Brain pericyte (primary cell): ENCODE results near the gene H2AZ2.
"Not testable (repeated sequence)": the region's sequence is repeated elsewhere in the genome, so short reads cannot be mapped to it uniquely, and the experiment has no call there.

Source experiments
- DNase-seq: peaks from one replicate; pipeline ENCODE4 v3.0.0-alpha.2; 2012; ENCODE audit warnings: low read depth, low spot score

H2AZ2 gene

DNA sequence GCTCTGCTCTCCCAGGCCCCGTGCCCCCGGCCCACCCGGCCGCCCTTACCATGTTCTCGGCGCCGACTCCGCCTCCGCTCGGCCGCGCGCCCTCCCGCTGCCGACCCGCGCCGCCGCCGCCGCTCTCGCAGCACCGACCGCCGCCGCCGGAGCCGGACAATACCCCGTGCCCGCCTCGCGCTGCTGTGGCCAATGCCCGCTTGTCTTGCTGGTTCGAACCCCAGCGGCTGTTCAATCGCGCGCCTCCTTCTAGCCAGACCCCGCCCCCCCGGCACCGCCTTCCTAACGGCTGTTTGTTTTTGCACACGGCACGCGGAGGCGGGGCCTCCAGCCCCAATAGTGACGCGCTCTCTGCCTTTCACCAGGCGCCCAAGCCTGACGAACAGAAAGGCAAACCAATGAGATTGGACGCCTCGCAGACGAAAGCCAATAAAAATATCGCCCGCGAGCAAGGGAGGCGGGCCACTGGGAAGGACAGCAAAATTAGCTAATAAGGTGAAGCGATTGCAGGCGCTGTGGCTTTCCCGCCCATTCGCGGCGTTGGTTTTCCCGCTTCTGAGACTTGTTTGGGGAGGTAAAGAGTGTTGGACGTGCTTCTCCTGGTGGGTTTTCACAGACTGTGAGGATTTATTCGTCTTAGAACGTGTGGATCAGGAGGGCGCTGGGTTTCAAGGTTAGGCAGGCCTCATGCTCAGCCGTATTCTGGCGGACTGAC is at the start of gene H2AZ2:
Gene H2AZ2, minus strand, starts transcription at position 168 of the 715 bp plus-strand sequence. Its CDS starts 116 bp downstream, at position 52.
- peak; percentile 100 for DNase-seq

DNA sequence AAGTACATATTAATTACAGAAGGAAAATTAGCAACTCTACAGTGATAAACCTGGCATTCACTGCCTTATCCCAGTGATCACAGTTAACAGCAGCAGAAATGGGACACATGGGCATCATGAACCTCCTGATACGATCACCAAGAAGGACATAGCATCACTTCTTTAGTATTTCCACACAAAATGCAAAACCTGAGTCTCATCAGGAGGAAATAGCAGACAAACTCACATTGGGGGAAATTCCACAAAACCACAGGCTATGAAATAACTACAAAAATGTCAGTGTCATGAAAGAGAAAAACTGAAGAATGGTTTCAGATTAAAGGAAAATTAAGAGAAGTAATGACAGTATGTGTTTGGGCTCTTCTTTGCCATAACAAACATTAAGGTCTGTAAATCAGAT is 49.4 kb upstream of the H2AZ2 start:
- DNase-seq: no peak

DNA sequence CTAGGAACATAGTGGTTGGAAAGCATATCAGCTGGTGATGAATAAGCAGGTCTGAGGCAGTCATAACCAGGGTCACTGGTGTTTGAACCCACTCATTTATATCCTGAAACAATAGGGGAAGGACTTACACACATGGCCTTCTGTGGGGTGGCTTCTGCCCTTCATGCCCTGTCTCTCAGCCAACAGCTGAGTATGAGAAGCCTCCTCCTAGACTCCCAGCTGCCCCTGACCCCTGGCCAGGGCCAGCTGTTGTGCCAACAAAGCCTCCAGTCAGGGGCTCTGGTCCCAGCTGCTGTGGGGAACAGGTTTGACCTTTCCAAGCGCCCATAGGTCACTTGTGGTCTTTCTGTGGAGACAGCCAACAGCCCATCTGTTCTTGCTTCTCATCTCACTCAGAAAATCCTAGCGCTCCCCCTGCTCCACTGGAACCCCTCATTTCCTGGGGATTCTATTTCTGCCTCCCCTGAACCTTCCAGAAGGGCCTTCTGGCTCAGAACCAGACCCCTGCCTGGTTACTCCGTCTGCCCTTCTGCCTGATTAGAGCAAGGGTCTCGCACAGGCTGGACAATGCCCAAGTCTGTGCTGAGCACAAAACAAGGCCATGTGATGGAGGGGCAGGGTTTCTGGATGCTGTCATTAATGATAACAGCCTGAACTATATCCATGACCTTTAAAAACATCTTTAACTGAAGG is 47.1 kb upstream of the H2AZ2 start:
- no peak for DNase-seq

DNA sequence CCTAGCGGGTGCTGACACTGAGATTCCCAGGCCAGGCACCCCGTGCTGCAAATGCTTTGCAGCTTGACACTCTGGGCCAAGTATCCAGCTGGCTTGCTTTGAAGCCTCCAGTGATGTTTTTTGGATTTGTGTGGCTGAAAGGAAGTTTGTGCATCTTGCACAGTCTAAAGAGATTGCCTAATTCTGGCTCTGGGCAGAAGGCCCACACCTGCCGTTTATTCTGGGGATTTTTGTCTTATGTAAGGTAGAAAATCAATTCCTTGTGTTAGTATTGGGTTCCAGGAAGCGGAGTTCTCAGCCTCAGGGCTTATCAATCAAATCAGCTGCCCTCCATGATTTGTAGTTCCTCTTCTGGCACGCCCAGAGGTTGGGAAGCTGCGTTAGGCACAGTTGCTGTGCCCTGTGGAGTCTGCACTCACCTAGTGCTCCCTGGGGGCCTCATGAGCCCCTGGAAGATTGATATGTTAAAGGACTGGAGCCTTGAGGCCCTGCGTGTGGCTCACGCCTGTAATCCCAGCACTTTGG is 45.9 kb upstream of the H2AZ2 start:
- DNase-seq: no peak

DNA sequence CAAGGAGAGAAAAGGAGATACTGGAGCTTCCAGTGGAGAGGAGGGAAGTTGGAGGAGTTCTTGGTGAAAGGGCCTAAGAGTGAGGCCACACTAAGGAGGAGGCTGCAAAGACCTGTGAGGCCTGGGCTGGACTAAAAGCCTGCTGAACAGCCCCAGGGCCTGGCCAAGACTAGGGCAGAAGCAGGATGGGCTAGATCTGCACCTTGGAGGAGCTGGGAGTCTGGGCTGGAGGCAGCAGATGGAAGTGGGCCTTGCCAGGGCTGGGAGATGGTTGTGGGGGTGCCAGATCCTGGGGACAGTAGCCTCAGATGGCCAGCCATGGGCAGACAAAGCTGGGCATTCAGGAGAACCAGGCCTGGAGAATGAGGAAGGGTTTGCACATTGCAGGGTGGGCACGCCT is 43.9 kb upstream of the H2AZ2 start:
- DNase-seq: no peak

DNA sequence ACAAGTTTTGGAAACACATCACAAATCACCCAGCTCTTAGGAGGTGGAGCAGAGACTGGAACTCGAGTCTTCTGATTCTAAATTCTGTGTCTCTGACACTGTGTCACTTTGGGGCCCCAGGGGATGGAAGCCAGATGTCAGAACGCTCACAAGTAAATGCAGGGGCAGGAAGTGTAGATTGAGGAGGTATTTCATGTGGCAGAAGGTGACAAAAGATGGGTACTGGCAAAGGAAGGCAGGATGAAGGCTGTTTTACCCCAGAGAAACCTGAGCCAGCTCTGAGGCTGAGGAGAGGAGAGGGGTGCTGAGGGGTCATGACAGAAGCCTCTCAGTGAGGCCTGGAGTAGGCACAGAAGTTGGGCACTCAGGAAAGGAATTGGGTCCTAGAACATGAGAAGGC is 43.5 kb upstream of the H2AZ2 start:
- DNase-seq: no peak

DNA sequence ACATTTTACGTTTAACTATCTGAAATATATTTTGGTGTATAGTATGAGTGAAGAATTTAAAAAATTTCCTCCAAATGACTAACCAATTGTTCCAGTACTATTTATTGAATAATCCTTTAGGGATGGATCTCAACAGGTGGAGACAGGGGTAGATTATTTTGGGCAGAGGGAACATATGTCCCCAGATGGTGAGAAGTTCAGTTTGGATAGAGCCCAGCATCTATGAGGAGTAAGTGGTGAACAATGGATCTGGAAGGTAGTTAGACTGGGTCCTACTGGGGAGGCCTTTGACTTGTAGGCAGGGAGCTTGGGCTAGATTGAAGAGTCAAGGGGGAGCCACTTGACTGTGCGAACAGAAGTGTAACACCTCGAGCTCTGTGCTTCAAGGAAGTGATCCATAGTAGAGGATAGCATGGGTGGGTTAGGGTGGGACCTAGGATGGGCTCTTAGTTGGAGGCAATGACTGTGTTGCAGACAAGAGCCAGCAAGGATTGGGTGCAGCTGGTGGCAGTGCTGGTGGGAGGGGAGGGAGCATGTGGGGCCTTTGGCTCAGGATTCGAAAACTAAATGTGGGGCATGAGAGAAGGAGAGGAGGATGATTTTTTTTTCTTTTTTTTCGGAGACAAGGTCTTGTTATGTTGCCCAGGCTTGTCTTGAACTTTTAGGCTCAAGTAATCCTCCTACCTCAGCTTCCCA is 41.3 kb upstream of the H2AZ2 start:
- no peak for DNase-seq

DNA sequence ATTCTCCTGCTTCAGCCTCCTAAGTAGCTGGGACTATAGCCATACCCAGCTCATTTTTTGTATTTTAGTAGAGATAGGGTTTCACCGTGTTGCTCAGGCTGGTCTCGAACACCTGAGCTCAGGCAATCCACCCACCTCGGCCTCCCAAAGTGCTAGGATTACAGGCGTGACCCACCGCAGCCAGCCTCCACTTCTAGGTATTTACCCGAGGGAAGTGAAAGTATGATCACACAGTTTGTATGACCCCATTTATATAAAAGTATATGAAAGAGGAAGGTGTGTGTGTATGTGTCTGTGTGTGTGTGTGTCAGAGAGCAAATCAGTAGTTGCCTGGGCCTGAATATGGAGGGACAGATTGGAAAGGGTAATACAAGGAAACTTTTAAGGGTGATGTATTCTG is 39.4 kb upstream of the H2AZ2 start:
- DNase-seq: no peak

DNA sequence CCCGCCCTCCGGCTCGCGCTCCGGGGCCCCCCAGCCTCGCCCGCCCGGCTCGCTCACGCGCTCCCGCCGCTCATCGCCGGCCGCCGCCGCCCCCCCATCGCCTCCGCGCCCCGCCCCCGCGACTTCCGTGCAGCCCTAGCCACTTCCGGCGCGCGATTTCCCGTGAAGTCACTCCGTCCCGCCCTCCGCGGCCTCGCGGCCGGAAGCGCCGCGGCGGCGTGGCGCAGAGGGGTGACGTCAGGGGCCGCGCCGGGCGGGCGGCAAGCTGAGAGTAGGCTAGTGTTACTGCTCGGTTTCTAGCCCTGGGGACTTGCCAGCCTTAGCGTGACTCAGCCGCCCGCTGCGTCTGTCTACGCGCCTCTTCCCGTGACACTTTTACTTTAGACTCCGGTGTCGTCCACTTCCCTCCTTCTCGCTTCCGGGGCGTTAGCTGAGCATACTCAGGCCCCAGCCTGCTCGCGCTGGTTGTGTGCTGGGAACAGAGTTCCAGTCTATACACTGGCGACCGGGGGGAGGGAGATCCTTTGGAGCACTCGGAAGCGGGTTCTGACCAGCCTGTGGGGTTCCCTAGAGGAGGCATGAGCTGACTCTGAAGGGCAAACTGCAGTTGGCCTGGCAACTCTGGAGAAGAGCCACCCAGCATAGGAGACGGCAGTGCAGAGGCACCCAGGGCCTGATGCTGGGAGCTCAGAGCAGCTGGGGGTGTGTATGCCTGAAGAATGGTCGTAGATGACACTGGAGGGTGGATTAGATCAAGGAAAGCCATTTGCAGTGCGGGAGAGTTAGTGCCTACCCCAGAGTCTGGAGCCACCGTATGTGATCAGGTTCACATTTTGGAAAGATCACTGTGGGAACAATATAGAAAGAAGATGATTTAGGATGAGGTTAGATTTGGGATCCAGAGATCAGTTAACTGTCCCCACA is 37.8 kb upstream of the H2AZ2 start, which contains the start of gene PURB:
Gene PURB, minus strand, starts transcription at position 137 of the 924 bp plus-strand sequence. CDS start 182 bp downstream, outside the sequence.
- DNase-seq: peak; percentile 73

DNA sequence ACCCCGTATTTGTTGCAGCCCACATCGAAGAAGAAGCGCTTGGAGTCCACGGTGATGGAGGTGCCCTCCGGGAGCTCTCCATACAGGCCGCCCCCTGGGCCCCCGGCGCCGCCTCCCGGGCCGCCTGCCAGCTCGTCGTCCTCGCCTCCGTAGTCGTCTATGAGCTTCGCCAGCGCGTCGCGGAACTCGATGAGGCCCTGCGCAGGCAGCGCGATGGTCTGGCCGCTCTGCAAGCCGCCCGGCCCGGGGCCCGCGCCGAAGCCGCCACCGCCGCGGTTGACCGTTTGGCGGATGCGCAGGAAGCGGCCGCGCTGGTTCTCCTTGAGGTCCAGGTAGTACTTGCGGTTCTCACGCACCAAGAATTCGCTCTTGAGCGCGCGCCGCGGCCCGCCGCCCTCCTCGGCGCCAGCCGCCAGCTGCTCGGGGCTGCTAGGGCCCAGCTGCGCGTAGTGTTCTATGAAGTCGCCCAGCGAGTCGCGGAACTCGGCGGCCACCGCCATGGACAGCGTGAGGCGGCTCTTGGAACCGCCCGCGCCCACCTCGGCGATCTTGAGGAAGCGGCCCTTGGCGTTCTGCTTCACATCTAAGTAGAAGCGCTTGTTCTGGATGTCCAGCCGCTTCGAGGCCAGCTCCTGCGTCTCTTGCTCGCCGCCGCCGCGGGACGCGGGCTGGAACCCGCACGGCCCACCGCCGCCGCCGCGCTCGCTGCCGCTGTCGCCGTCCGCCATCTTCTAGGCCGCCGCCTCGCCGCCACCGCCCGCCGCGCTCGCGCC is 36.9 kb upstream of the H2AZ2 start:
- DNase-seq: peak; percentile 5

DNA sequence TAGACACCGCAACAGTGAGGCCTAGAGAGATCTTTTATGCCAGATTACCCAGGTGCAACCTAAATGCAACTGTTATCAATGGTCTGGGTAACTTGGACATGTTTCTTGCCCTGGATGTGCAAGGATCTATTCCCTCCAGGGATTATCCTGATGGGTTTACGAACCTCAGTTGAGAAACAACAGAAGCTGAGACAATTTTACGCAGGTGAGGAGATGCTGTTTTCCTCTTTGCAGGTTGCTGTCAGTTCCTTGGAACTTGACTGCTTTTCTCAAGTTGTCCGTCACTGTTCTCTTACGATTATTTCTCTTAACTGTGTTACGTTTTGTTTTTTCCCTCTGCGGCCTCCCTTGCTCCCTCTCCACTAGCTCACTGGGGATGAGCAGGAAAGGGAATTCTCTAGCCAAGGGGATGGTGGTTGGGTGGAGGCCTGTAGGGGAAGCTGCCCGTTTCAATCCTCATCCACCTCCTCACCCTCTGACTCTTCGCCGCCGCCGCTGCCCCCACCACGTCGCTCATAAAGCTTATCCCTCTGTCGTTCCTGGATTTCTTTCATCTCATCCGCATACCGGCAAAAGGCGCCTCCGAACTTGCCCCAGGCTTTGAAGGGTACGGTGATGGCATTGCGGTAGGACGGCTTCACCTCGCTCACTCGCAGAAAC is 36.2 kb upstream of the H2AZ2 start:
- no peak for DNase-seq

DNA sequence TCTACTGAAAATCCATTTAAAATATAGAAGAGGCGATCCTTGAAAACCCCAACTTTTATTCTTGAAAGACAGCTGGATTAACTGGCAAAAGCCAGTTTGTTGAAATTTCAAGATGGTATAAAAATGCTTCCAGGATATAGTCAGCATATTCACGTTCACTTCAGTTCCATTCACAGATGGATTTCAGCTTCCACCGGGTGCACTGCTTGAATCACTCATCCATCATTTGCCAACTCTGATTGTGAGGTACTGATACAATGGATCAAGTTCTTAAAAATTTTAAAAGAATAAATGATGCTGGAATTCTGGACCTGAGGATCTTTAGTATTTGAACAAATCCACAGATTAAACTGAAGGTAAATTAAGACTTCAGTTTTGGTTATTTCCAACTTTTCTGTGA is 35.0 kb upstream of the H2AZ2 start:
- no peak for DNase-seq

DNA sequence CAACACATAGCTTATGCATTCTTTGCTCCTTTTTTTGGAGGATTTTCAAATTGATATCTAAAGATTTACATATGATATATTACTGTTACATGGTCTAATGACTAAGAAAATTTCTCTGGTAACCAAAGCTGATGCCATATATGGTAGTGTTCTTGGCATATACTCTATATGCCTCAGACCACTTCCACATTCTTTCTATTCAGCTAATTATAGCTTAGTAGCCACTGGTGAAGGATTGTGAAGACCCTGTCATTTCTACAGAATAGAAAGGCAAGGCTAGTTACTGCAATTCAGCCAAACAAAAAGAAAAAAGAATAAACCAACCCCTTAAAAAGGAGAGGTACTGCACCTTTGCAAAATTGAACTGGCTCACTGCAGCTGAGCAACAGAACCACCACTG is 33.7 kb upstream of the H2AZ2 start:
- no peak for DNase-seq

DNA sequence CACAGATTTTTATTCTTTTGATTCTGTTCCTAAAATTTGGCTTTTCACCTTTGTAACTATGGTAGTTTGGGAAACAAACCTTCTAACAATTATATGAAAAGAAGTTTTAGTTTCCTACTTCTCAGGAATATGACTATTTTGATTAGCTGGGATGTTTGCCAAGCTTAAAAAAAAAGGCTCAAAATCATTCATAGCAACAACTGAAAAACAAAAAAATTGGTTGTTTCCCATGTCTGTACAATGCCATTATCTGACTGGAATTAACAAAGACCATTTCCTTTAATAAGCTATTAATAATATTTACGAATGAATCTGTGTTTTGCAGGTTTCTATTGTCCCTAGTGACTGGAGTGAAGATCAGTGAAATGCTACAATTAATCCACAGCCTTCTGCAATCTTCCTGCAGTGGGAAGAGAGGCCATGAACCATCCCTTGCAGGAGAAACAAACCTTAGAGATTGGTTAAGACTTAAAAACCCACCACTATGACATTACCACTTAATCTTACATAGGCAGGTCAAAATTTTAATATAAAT is 33.2 kb upstream of the H2AZ2 start:
- DNase-seq: no peak

DNA sequence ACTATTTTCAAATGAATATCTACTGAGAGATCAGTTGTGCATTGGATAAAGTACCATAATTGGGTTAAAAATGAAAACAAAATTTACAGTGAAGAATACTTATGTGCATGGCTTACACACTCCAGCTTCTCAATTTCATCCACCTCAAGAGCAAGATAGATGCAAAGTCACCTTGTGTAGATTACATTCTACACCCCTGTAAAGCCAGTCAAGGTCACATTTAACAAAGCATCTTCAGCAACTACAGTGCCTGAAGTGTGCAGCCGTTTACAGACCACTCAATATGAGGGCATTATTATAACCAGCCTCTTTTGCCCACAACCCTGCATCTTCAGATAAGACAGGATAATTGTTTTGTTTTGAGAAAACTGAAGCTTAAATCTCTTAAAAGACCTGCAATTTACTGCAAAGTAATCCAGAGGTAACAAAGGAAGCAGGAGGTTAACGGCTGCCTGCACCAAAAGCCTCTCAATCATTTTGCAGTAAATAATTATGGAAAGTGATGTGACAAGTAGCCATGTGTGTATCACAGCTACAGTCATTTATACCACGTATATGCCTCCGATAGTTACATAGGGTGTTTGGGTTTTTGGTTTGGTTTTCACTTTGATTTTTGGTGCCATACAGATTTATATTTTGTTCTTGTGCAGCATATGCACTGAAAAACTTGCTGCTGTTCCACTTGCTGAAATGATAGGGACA is 32.6 kb upstream of the H2AZ2 start:
- DNase-seq: no peak

DNA sequence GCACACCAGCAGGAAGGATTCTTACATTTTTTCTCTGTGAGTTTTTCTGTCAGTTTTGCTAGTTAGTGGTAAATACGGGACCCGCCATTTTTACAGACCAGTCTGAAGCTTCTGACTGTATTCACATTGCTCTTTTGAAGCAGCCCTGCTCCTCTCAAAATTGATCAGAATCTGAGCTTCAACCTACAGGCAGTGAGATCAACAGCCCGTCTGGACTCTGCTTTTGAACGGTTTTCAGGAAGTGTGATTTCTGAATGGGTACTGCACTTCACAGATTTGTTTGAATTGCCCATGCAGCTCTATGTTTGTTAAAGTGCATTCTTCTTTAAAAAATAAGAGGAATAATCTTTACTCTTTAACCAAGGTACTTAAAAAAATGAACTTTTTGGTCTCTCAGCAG is 28.5 kb upstream of the H2AZ2 start:
- DNase-seq: no peak

DNA sequence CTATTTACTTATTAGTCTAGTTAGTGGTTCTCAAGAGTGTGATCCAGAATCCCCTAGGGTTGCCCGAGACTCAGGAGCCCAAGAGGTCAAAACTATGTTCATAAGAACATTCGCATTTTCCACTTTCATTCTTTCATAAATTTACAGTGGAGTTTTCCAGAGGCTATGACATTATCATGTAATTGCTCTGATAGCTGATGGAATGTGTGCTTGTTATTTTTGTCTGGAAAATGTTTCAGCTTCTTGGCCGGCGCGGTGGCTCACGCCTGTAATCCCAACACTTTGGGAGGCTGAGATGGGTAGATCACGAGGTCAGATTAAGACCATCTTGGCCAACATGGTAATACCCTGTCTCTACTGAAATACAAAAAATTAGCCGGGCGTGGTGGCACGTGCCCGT is 27.4 kb upstream of the H2AZ2 start:
- no peak for DNase-seq

DNA sequence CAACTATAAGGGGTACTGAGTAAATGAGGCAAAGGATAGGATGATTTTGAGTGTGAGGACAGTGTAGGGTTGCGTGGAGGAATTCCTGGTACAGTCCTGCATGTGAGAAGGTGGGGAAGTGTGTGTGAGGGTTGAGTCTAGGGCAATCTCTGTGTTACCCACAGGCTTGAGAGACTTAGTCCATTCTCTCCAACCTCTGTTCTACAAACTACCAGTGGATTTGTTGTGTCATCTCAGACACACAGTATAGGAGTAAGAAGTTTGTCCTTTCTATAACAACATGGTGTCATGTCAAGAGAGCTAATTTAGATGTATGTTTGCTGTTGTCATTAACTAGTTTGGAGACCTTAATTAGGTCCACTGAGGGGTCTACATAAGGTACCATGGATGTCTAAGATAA is 24.9 kb upstream of the H2AZ2 start:
- DNase-seq: no peak

DNA sequence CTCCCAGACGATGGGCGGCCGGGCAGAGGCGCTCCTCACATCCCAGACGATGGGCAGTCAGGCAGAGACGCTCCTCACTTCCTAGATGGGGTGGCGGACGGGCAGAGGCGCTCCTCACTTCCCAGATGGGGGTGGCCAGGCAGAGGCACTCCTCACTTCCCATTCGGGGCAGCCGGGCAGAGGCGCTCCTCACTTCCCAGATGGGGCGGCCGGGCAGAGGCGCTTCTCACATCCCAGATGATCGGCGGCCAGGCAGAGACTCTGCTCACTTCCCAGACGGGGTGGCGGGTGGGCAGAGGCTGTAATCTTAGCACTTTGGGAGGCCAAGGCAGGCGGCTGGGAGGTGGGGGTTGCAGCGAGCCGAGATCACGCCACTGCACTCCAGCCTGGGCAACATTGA is 24.0 kb upstream of the H2AZ2 start:
- not testable (repeated sequence) for DNase-seq
